Skeletal muscle satellite cell (primary cell): Measurements from ENCODE around the gene PHACTR4.
"Not testable (repeated sequence)": the region's sequence is repeated elsewhere in the genome, so short reads cannot be mapped to it uniquely, and the experiment has no call there.

ENCODE experiments used
- H3K27me3 ChIP-seq: 2 replicates; pipeline ENCODE4 v1.7.0; 2013; ENCODE audit warnings: low read length; ENCODE audit not compliant: control insufficient read depth, insufficient read depth
- H3K36me3 ChIP-seq: 2 replicates; pipeline ENCODE4 v1.7.0; 2013; ENCODE audit warnings: mild to moderate bottlenecking, control low read depth, low read length; ENCODE audit not compliant: insufficient read depth
- H3K4me1 ChIP-seq: 2 replicates; pipeline ENCODE4 v1.7.0; 2013; ENCODE audit warnings: low read length; ENCODE audit not compliant: control insufficient read depth, insufficient read depth
- H3K4me2 ChIP-seq: 2 replicates; pipeline ENCODE4 v1.7.0; 2013; ENCODE audit warnings: mild to moderate bottlenecking, low read length
- H3K4me3 ChIP-seq: 2 replicates; pipeline ENCODE4 v1.7.0; 2013; ENCODE audit warnings: low read length
- H3K9ac ChIP-seq: 2 replicates; pipeline ENCODE4 v1.7.0; 2013; ENCODE audit warnings: mild to moderate bottlenecking, low read depth, low read length, moderate library complexity
- H3K9me3 ChIP-seq: replicated peaks from 2 replicates; pipeline ENCODE4 v1.7.0; 2013; ENCODE audit warnings: mild to moderate bottlenecking, control low read depth, low read length

Gene PHACTR4

GRCh38 chr1:28341591-28341990 is 27.9 kb upstream of the PHACTR4 start:
- no peaks in the 10 kb centered on the region for H3K27me3 ChIP-seq
- no peaks in the 10 kb centered on the region for H3K9me3 ChIP-seq
- no peaks in the 10 kb centered on the region for H3K36me3 ChIP-seq
- H3K9ac ChIP-seq, result no peak overlapping the region
- H3K4me1 ChIP-seq, result peaks cover 7% of the 10 kb centered on the region
- no peak overlapping the region for H3K4me2 ChIP-seq
- no peak overlapping the region for H3K4me3 ChIP-seq

- Histone ChIP-seq H3K36me3 (no peaks in the 10 kb centered on the region), H3K4me3 (no peak overlapping the region), H3K4me2 (no peak overlapping the region), H3K9me3 (no peaks in the 10 kb centered on the region), H3K4me1 (peaks cover 7% of the 10 kb centered on the region), H3K9ac (no peak overlapping the region), H3K27me3 (no peaks in the 10 kb centered on the region)
Observed at GRCh38 chr1:28343405-28343804, 26.1 kb upstream of the PHACTR4 start.

GRCh38 chr1:28353248-28353810 is 16.2 kb upstream of the PHACTR4 start:
- H3K4me1 ChIP-seq, result peaks cover 13% of the 10 kb centered on the region
- H3K9ac ChIP-seq, H3K4me3 ChIP-seq, H3K4me2 ChIP-seq, H3K36me3 ChIP-seq, H3K9me3 ChIP-seq, H3K27me3 ChIP-seq: not testable (repeated sequence)

- Histone ChIP-seq H3K27me3 (no peaks in the 10 kb centered on the region), H3K4me1 (peaks cover 13% of the 10 kb centered on the region), H3K9ac (no peak overlapping the region), H3K36me3 (no peaks in the 10 kb centered on the region), H3K4me2 (peak overlapping the region; percentile 23), H3K4me3 (no peak overlapping the region), H3K9me3 (no peaks in the 10 kb centered on the region)
Observed at GRCh38 chr1:28354121-28354520, 15.4 kb upstream of the PHACTR4 start.

- H3K36me3 ChIP-seq, result no peaks in the 10 kb centered on the region
- no peaks in the 10 kb centered on the region for H3K27me3 ChIP-seq
- no peak overlapping the region for H3K4me2 ChIP-seq
- no peak overlapping the region for H3K4me3 ChIP-seq
- peaks cover 9% of the 10 kb centered on the region for H3K4me1 ChIP-seq
- H3K9me3 ChIP-seq, result no peaks in the 10 kb centered on the region
- H3K9ac ChIP-seq, result no peak overlapping the region
Observed at GRCh38 chr1:28358716-28359115, 10.8 kb upstream of the PHACTR4 start.

- Histone ChIP-seq H3K36me3 (no peaks in the 10 kb centered on the region), H3K4me1 (no peaks in the 10 kb centered on the region), H3K9ac (no peak overlapping the region), H3K4me3 (no peak overlapping the region), H3K9me3 (no peaks in the 10 kb centered on the region), H3K27me3 (no peaks in the 10 kb centered on the region), H3K4me2 (no peak overlapping the region)
Observed at GRCh38 chr1:28359592-28360239, 9.8 kb upstream of the PHACTR4 start.

- Histone ChIP-seq H3K9ac (no peak overlapping the region), H3K9me3 (no peaks in the 10 kb centered on the region), H3K4me2 (no peak overlapping the region), H3K27me3 (no peaks in the 10 kb centered on the region), H3K36me3 (no peaks in the 10 kb centered on the region), H3K4me1 (peaks cover 4% of the 10 kb centered on the region), H3K4me3 (no peak overlapping the region)
Observed at GRCh38 chr1:28364888-28365287, 4.7 kb upstream of the PHACTR4 start.

GRCh38 chr1:28365864-28366263 is 3.7 kb upstream of the PHACTR4 start:
- no peaks in the 10 kb centered on the region for H3K36me3 ChIP-seq
- no peak overlapping the region for H3K4me2 ChIP-seq
- H3K9me3 ChIP-seq, result no peaks in the 10 kb centered on the region
- H3K4me1 ChIP-seq, result peaks cover 8% of the 10 kb centered on the region
- H3K27me3 ChIP-seq, result no peaks in the 10 kb centered on the region
- no peak overlapping the region for H3K4me3 ChIP-seq
- no peak overlapping the region for H3K9ac ChIP-seq

GRCh38 chr1:28368608-28369007 is 932 bp upstream of the PHACTR4 start:
- not testable (repeated sequence) for H3K36me3 ChIP-seq, H3K4me3 ChIP-seq, H3K9me3 ChIP-seq, H3K4me2 ChIP-seq, H3K9ac ChIP-seq, H3K27me3 ChIP-seq, H3K4me1 ChIP-seq

GRCh38 chr1:28370239-28371009 is 884 bp downstream of the PHACTR4 start:
- peak overlapping the region; percentile 93 for H3K4me3 ChIP-seq
- no peaks in the 10 kb centered on the region for H3K9me3 ChIP-seq
- H3K36me3 ChIP-seq, result no peaks in the 10 kb centered on the region
- H3K27me3 ChIP-seq, result no peaks in the 10 kb centered on the region
- H3K4me1 ChIP-seq, result peaks cover 21% of the 10 kb centered on the region
- H3K4me2 ChIP-seq, result peak overlapping the region; percentile 78
- peak overlapping the region; percentile 95 for H3K9ac ChIP-seq

GRCh38 chr1:28371010-28371377 is 1.5 kb downstream of the PHACTR4 start:
- Histone ChIP-seq H3K9me3 (no peaks in the 10 kb centered on the region), H3K9ac (no peak overlapping the region), H3K4me3 (peak overlapping the region; percentile 93), H3K4me2 (peak overlapping the region; percentile 78), H3K36me3 (no peaks in the 10 kb centered on the region), H3K27me3 (no peaks in the 10 kb centered on the region), H3K4me1 (peaks cover 21% of the 10 kb centered on the region)

- H3K4me2 ChIP-seq, H3K27me3 ChIP-seq, H3K9ac ChIP-seq: not testable (repeated sequence)
Observed at GRCh38 chr1:28373450-28373849, 3.9 kb downstream of the PHACTR4 start.

More at GRCh38 chr1:28373450-28373849, 3.9 kb downstream of the PHACTR4 start:
- H3K4me1 ChIP-seq, result peaks cover 21% of the 10 kb centered on the region
- H3K9me3 ChIP-seq, H3K36me3 ChIP-seq, H3K4me3 ChIP-seq: not testable (repeated sequence)
